Measurements from ENCODE around the gene CABLES2.

- no peak for TF ChIP-seq CTCF (IDR thresholded peaks at IDR 0.05 in 2 of 3, conservative IDR thresholded peaks at IDR 0.05 in 1 of 3; ENCODE audit: control insufficient read depth in 2 of 3, extremely low read depth in 1 of 3, insufficient read depth in 1 of 3, low read depth in 3 of 3, low read length in 3 of 3)
- TF ChIP-seq ZSCAN29 (IDR thresholded peaks at IDR 0.05), result no peak
- TF ChIP-seq JUND (IDR thresholded peaks at IDR 0.05; ENCODE audit: low read depth, low read length), result no peak
- TF ChIP-seq BACH1 (IDR thresholded peaks at IDR 0.05; ENCODE audit: borderline replicate concordance), result no peak
- TF ChIP-seq E2F4 (IDR thresholded peaks at IDR 0.05; ENCODE audit: low read depth, low read length), result no peak
- no peak for TF ChIP-seq SIN3A (IDR thresholded peaks at IDR 0.05; ENCODE audit: low read depth, low read length)
- no peak for TF ChIP-seq POLR2A (IDR thresholded peaks at IDR 0.05; ENCODE audit: low read depth, low read length)
- TF ChIP-seq CBX3 (IDR thresholded peaks at IDR 0.05; ENCODE audit: borderline replicate concordance, low read depth), result no peak
- no peak for TF ChIP-seq ZNF24 (IDR thresholded peaks at IDR 0.05)
- no peak for TF ChIP-seq CHD2 (IDR thresholded peaks at IDR 0.05; ENCODE audit: borderline replicate concordance, low read depth, low read length)
- no peak for TF ChIP-seq MTA2 (IDR thresholded peaks at IDR 0.05; ENCODE audit: low read depth)
- no peak for TF ChIP-seq CEBPB (IDR thresholded peaks at IDR 0.05; ENCODE audit: borderline replicate concordance in 1 of 2, low read depth in 2 of 2, low read length in 2 of 2)
- no peak for TF ChIP-seq CBX5 (IDR thresholded peaks at IDR 0.05; ENCODE audit: low read depth)
- no peak for TF ChIP-seq JUNB (IDR thresholded peaks at IDR 0.05)
These were observed 56.9 kb downstream of the CABLES2 start for GRCh38 chr20:62350098-62350628.
